T-cell (primary cell): Measurements from ENCODE around the gene PPT1. TPM values are rescaled to one million over a fixed set of nuclear protein-coding genes. Genes with fewer than 3 reads are reported as not detected.

Source experiments
- ATAC-seq, 4 experiments: fragments of 200-7000 bp in 3 of 4; fragments of 150-1000 bp in 1 of 4; cut with Tn5 transposase; replicated peaks in 1 of 4; 1 replicate in 3 of 4; 2 replicates in 1 of 4; pipeline ENCODE4 v1.10.0; 2021; ENCODE audit warnings: moderate library complexity in 3 of 4, mild to moderate bottlenecking in 2 of 4, moderate number of reproducible peaks in 1 of 4
- CTCF ChIA-PET, 2 donors: fragments of 300-600 bp; sonication (Branson Sonifier 250); formaldehyde crosslinking; loops; one replicate each; lab custom pipeline; 2022; ENCODE audit warnings: antibody characterized with exemption in 2 of 2; lab: Charles Lee
- POLR2A ChIA-PET, 2 donors: fragments of 300-600 bp; sonication (Branson Sonifier 250); formaldehyde crosslinking; loops; one replicate each; lab custom pipeline; 2022; ENCODE audit warnings: antibody characterized with exemption in 2 of 2; lab: Charles Lee
- DNase-seq, 35 experiments: peaks; one replicate each; pipeline versions ENCODE4 v3.0.0 to v3.0.0-alpha.2; 2013 to 2023
- H3K27ac ChIP-seq: one replicate; pipeline ENCODE4 v1.5.1; 2013; ENCODE audit warnings: low read length
- H3K27me3 ChIP-seq, 2 experiments: replicated peaks in 1 of 2; 1 replicate in 1 of 2; 2 replicates in 1 of 2; pipeline versions ENCODE4 v1.6.1 to v1.7.0; 2013; ENCODE audit warnings: low read length in 1 of 2, mixed read lengths in 1 of 2; ENCODE audit not compliant: control insufficient read depth in 2 of 2, insufficient read depth in 2 of 2; ENCODE audit errors: extremely low read depth in 1 of 2
- H3K36me3 ChIP-seq, 2 donors: 1 replicate in 1 of 2; 2 replicates in 1 of 2; pipeline versions ENCODE4 v1.6.1 to v1.7.0; 2013; ENCODE audit warnings: low read length in 1 of 2; ENCODE audit not compliant: control insufficient read depth in 2 of 2, insufficient read depth in 1 of 2; ENCODE audit errors: extremely low read depth in 1 of 2
- H3K4me1 ChIP-seq, 2 experiments: 1 replicate in 1 of 2; 2 replicates in 1 of 2; pipeline versions ENCODE4 v1.6.1 to v1.7.0; 2013; ENCODE audit warnings: low read length in 2 of 2, mixed read lengths in 1 of 2; ENCODE audit not compliant: insufficient read depth in 2 of 2, control insufficient read depth in 1 of 2; ENCODE audit errors: extremely low read depth in 1 of 2
- H3K4me3 ChIP-seq, 2 donors: 1 replicate in 1 of 2; 2 replicates in 1 of 2; pipeline versions ENCODE4 v1.5.1 to v1.7.0; 2013; ENCODE audit warnings: mild to moderate bottlenecking in 2 of 2, low read length in 1 of 2, moderate library complexity in 1 of 2; ENCODE audit not compliant: control insufficient read depth in 1 of 2; ENCODE audit errors: extremely low read depth in 1 of 2
- H3K9me3 ChIP-seq: 2 replicates; pipeline ENCODE4 v1.7.0; 2013
- H3K27ac Mint-ChIP-seq, 2 donors: one replicate each; pipeline ENCODE4 v1.8.0; 2020 to 2021; ENCODE audit warnings: mild to moderate bottlenecking in 2 of 2, mixed read lengths in 2 of 2
- H3K27me3 Mint-ChIP-seq, 2 donors: one replicate each; pipeline ENCODE4 v1.8.0; 2021 to 2022; ENCODE audit warnings: mixed read lengths in 2 of 2
- H3K36me3 Mint-ChIP-seq: one replicate; pipeline ENCODE4 v1.8.0; 2021; ENCODE audit warnings: mixed read lengths
- H3K4me1 Mint-ChIP-seq, 3 donors: one replicate each; pipeline ENCODE4 v1.8.0; 2020 to 2022; ENCODE audit warnings: mixed read lengths in 3 of 3, mild to moderate bottlenecking in 1 of 3
- H3K4me3 Mint-ChIP-seq, 3 donors: one replicate each; pipeline ENCODE4 v1.8.0; 2020 to 2022; ENCODE audit warnings: mild to moderate bottlenecking in 3 of 3, mixed read lengths in 3 of 3, moderate library complexity in 3 of 3
- H3K9me3 Mint-ChIP-seq, 3 donors: one replicate each; pipeline ENCODE4 v1.8.0; 2020 to 2022; ENCODE audit warnings: mixed read lengths in 3 of 3
- WGBS: methylation state at CpG from one replicate; pipeline ENCODE4 v1.1.5; 2013; ENCODE audit warnings: missing lambda C conversion rate; ENCODE audit not compliant: insufficient coverage; 5-methylcytosine and 5-hydroxymethylcytosine counted together
- total RNA-seq, 35 experiments: library from RNA in 6 of 35; stranded (reverse) in 6 of 35; fragments of 120-200 nt in 1 of 35; gene quantifications; one replicate each; pipeline versions ENCODE4 v1.2.1 to v1.2.4 and lab custom pipeline; 2013 to 2026

The PPT1 gene
- total RNA-seq, 5 donors from 2014 or later (not counting 1 experiment from before 2014, with no cell fraction given): 44.4 to 72.6 (median 53.1) TPM

- H3K27ac Mint-ChIP-seq: no peak overlapping the region
- H3K4me1 ChIP-seq: no peaks in the 10 kb centered on the region
- CTCF ChIA-PET: interaction anchor here in 1 of 2 donors (0.6 kb wide), 1 partner anchor 19 kb away, joined by 3 read pairs; no protein-coding TSS in a partner anchor
- no peak for ATAC-seq
- H3K27me3 ChIP-seq: peaks cover 0 to 25% of the 10 kb centered on the region in 2 experiments
- peaks cover 15% of the 10 kb centered on the region in 2 donors for H3K27me3 Mint-ChIP-seq
- POLR2A ChIA-PET: no interaction called here
- no peaks in the 10 kb centered on the region for H3K36me3 Mint-ChIP-seq
- H3K4me3 ChIP-seq: no peak overlapping the region
- DNase-seq: no peak
- no peak overlapping the region for H3K4me3 Mint-ChIP-seq
- H3K9me3 Mint-ChIP-seq: no peaks in the 10 kb centered on the region
- H3K36me3 ChIP-seq: no peaks in the 10 kb centered on the region
- no peak overlapping the region for H3K27ac ChIP-seq
- no peaks in the 10 kb centered on the region for H3K4me1 Mint-ChIP-seq
- H3K9me3 ChIP-seq: no peaks in the 10 kb centered on the region
- WGBS: 92% methylated on average over 12 of the region's 21 CpGs
Measured at GRCh38 chr1:40133312-40133665, 36.2 kb upstream of the PPT1 start.

GRCh38 chr1:40132383-40133311 is 35.6 kb upstream of the PPT1 start:
- H3K36me3 Mint-ChIP-seq: no peaks in the 10 kb centered on the region
- no peak overlapping the region for H3K4me3 Mint-ChIP-seq
- POLR2A ChIA-PET: no interaction called here

GRCh38 chr1:40130892-40131291 is 33.8 kb upstream of the PPT1 start:
- CTCF ChIA-PET: interaction anchor here in 1 of 2 donors (0.7 kb wide), 1 partner anchor 101 kb away, joined by 3 read pairs; no protein-coding TSS in a partner anchor
- POLR2A ChIA-PET: interaction anchor here in 1 of 2 donors (0.7 kb wide), 2 partner anchors 26 to 465 kb away, joined by 3 to 13 read pairs; no protein-coding TSS in a partner anchor
- Histone ChIP-seq H3K4me3 (no peak overlapping the region), H3K36me3 (no peaks in the 10 kb centered on the region), H3K4me1 (no peaks in the 10 kb centered on the region), H3K27me3 (peaks cover 0 to 38% of the 10 kb centered on the region in 2 experiments), H3K9me3 (no peaks in the 10 kb centered on the region), H3K27ac (no peak overlapping the region)
- DNase-seq: no peak
- no peak for ATAC-seq
- Mint-ChIP-seq H3K36me3 (no peaks in the 10 kb centered on the region), H3K9me3 (no peaks in the 10 kb centered on the region), H3K27me3 (peaks cover 15% of the 10 kb centered on the region in 2 donors), H3K4me1 (no peaks in the 10 kb centered on the region), H3K4me3 (no peak overlapping the region), H3K27ac (no peak overlapping the region)
- no CpG with 5 or more reads among the region's 2 CpGs for WGBS

More at GRCh38 chr1:40132383-40133311, 35.6 kb upstream of the PPT1 start:
- ATAC-seq (no peak), DNase-seq (no peak)
- peaks cover 0 to 30% of the 10 kb centered on the region in 2 experiments for H3K27me3 ChIP-seq
- H3K27ac Mint-ChIP-seq: no peak overlapping the region
- CTCF ChIA-PET: interaction anchor here in 1 of 2 donors (0.6 kb wide), 1 partner anchor 20 kb away, joined by 3 read pairs; no protein-coding TSS in a partner anchor
- no peaks in the 10 kb centered on the region for H3K4me1 ChIP-seq
- H3K27me3 Mint-ChIP-seq: peaks cover 15% of the 10 kb centered on the region in 2 donors
- no peaks in the 10 kb centered on the region for H3K4me1 Mint-ChIP-seq
- WGBS: 85% methylated on average over 41 of the region's 44 CpGs
- no peak overlapping the region for H3K4me3 ChIP-seq
- H3K27ac ChIP-seq: no peak overlapping the region
- H3K9me3 ChIP-seq: no peaks in the 10 kb centered on the region
- H3K9me3 Mint-ChIP-seq: no peaks in the 10 kb centered on the region
- no peaks in the 10 kb centered on the region for H3K36me3 ChIP-seq

GRCh38 chr1:40122855-40123254 is 25.8 kb upstream of the PPT1 start:
- Histone ChIP-seq H3K4me1 (no peaks in the 10 kb centered on the region), H3K4me3 (no peak overlapping the region), H3K9me3 (no peaks in the 10 kb centered on the region), H3K27ac (no peak overlapping the region), H3K27me3 (peaks cover 0 to 16% of the 10 kb centered on the region in 2 experiments), H3K36me3 (no peaks in the 10 kb centered on the region)
- DNase-seq (no peak), ATAC-seq (no peak)
- H3K4me1 Mint-ChIP-seq: no peaks in the 10 kb centered on the region
- no peaks in the 10 kb centered on the region for H3K36me3 Mint-ChIP-seq
- H3K9me3 Mint-ChIP-seq: no peaks in the 10 kb centered on the region
- ChIA-PET CTCF (no interaction called here), POLR2A (no interaction called here)
- no peak overlapping the region for H3K27ac Mint-ChIP-seq
- H3K4me3 Mint-ChIP-seq: no peak overlapping the region
- peaks cover 0 to 4% of the 10 kb centered on the region in 2 donors for H3K27me3 Mint-ChIP-seq

GRCh38 chr1:40120128-40120527 is 23.1 kb upstream of the PPT1 start:
- Histone ChIP-seq H3K27me3 (peaks cover 0 to 5% of the 10 kb centered on the region in 2 experiments), H3K36me3 (no peaks in the 10 kb centered on the region), H3K4me1 (no peaks in the 10 kb centered on the region), H3K4me3 (no peak overlapping the region), H3K27ac (no peak overlapping the region), H3K9me3 (no peaks in the 10 kb centered on the region)
- no peaks in the 10 kb centered on the region for H3K4me1 Mint-ChIP-seq
- DNase-seq (no peak), ATAC-seq (no peak)
- peaks cover 4 to 15% of the 10 kb centered on the region in 2 donors for H3K27me3 Mint-ChIP-seq
- H3K4me3 Mint-ChIP-seq: no peak overlapping the region
- WGBS: 86% methylated on average over 6 of the region's 7 CpGs
- H3K36me3 Mint-ChIP-seq: no peaks in the 10 kb centered on the region
- POLR2A ChIA-PET: no interaction called here
- no peaks in the 10 kb centered on the region for H3K9me3 Mint-ChIP-seq
- CTCF ChIA-PET: no interaction called here
- H3K27ac Mint-ChIP-seq: no peak overlapping the region

GRCh38 chr1:40114400-40114799 is 17.3 kb upstream of the PPT1 start:
- H3K27ac ChIP-seq: no peak overlapping the region
- Mint-ChIP-seq H3K27ac (no peak overlapping the region), H3K4me3 (no peak overlapping the region), H3K27me3 (peaks cover 28 to 33% of the 10 kb centered on the region in 2 donors), H3K9me3 (peaks cover 5 to 16% (median 13%) of the 10 kb centered on the region in 3 donors), H3K36me3 (peaks cover 13% of the 10 kb centered on the region), H3K4me1 (no peaks in the 10 kb centered on the region)
- no peaks in the 10 kb centered on the region for H3K36me3 ChIP-seq
- peaks cover 0 to 22% of the 10 kb centered on the region in 2 experiments for H3K27me3 ChIP-seq
- no CpG with 5 or more reads among the region's 3 CpGs for WGBS
- no peaks in the 10 kb centered on the region for H3K9me3 ChIP-seq
- H3K4me3 ChIP-seq: no peak overlapping the region
- DNase-seq (no peak), ATAC-seq (no peak)
- no peaks in the 10 kb centered on the region for H3K4me1 ChIP-seq
- CTCF ChIA-PET: no interaction called here
- POLR2A ChIA-PET: no interaction called here
